Adipose tissue (tissue), 3 donors: ENCODE results near the gene POLR2H. TPM values are rescaled to one million over a fixed set of nuclear protein-coding genes. Genes with fewer than 3 reads are reported as not detected.

Experiments used
- H3K27ac ChIP-seq: one replicate; pipeline ENCODE4 v1.5.1; 2013; ENCODE audit warnings: low read depth, low read length
- WGBS, 3 donors: extraction: QIAGEN DNeasy Blood & Tissue Kit; methylation state at CpG; one replicate each; pipeline ENCODE4 v1.1.7; 2013; 5-methylcytosine and 5-hydroxymethylcytosine counted together
- polyA plus RNA-seq, 3 donors: library from polyadenylated mRNA; stranded (reverse); fragments of 200-250 nt; gene quantifications; one replicate each; pipeline ENCODE4 v1.2.3, GENCODE V29; 2013
- donor health status: healthy with polysubstance abuse.
- donor health status: Bipolar disorder and iron deficiency.
- donor health status: healthy.

Gene POLR2H
- polyA plus RNA-seq, 3 donors, result 55.7 to 89.0 (median 61.4) TPM

DNA sequence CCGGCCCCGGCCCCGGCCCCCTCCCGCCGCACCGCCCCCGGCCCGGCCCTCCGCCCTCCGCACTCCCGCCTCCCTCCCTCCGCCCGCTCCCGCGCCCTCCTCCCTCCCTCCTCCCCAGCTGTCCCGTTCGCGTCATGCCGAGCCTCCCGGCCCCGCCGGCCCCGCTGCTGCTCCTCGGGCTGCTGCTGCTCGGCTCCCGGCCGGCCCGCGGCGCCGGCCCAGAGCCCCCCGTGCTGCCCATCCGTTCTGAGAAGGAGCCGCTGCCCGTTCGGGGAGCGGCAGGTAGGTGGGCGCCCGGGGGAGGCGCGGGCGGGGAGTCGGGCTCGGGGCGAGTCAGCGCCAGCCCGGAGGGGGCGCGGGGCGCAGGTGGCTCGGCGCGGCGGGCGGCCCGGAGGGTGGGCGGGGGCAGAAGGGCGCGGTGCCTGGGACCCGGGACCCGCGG, 18.7 kb downstream of the POLR2H start:
- WGBS, 3 donors, result 0 to 1% (median 1%) methylated on average over 34 to 51 of the region's 62 CpGs

GRCh38 chr3:184380627-184381260, 19.2 kb downstream of the POLR2H start:
- H3K27ac ChIP-seq, result no peak overlapping the region
- WGBS, 3 donors, result 2 to 4% (median 3%) methylated on average over 34 to 42 of the region's 42 CpGs

More for the DNA sequence above, 18.7 kb downstream of the POLR2H start:
- H3K27ac ChIP-seq, result peak overlapping the region; percentile 4

- H3K27ac ChIP-seq, result no peak overlapping the region
- WGBS, 3 donors, result 12 to 58% (median 14%) methylated on average over 45 to 55 of the region's 55 CpGs
Measured at GRCh38 chr3:184381261-184382224, 20.0 kb downstream of the POLR2H start.

DNA sequence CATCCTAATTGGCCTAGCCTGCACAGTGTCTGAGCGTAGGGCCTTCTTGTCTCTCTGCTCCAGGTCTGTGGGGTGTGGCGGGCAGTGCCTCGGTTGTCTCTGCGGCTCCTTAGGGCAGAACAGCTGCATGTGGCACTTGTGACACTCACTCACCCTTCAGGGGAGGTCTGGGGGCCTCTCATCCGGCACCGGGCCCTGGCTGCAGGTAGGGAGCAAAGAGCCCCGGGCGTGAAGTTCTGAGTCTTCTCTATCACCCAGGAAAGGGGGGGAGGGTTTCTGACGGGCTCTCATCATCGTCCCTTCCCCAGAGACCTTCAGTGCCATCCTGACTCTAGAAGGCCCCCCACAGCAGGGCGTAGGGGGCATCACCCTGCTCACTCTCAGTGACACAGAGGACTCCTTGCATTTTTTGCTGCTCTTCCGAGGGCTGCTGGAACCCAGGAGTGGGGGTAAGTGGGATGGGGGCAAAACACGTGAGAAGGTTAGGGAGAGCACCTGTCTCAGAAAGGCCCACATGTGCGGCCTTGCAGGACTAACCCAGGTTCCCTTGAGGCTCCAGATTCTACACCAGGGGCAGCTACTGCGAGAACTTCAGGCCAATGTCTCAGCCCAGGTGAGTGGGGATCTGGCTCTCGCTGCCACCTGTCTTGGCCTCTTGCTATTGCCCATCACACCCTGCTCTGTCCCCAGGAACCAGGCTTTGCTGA, 21.0 kb downstream of the POLR2H start:
- 87 to 96% (median 95%) methylated on average over 16 of the region's 16 CpGs for WGBS, 3 donors
- H3K27ac ChIP-seq, result no peak overlapping the region

DNA sequence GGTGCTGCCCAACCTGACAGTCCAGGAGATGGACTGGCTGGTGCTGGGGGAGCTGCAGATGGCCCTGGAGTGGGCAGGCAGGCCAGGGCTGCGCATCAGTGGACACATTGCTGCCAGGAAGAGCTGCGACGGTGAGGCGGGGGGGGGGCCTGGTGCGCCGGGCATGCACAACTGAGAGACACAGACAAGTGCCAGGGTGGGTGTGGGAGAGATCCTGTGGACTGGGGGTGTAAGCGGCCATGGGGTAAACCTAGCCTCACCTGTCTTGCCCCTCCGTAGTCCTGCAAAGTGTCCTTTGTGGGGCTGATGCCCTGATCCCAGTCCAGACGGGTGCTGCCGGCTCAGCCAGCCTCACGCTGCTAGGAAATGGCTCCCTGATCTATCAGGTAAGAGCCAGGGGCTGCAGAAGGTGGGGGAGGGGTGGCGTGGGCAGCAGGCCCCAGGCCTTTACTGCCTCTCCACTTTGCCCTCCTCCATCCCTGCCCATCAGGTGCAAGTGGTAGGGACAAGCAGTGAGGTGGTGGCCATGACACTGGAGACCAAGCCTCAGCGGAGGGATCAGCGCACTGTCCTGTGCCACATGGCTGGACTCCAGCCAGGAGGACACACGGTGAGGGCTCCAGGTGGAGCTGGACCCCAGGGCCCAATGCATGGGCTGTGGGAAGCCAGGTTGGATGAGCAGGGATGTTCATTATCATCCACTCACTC, 21.7 kb downstream of the POLR2H start:
- H3K27ac ChIP-seq, result no peak overlapping the region
- WGBS, 3 donors, result 93 to 95% (median 94%) methylated on average over 15 of the region's 15 CpGs

GRCh38 chr3:184384342-184384741, 22.8 kb downstream of the POLR2H start:
- H3K27ac ChIP-seq, result no peak overlapping the region
- WGBS, 3 donors, result 80 to 87% (median 85%) methylated on average over 9 of the region's 9 CpGs

- H3K27ac ChIP-seq, result no peak overlapping the region
- WGBS, 3 donors, result 90 to 94% (median 92%) methylated on average over 8 of the region's 8 CpGs
Measured at GRCh38 chr3:184384856-184385422, 23.4 kb downstream of the POLR2H start.

- 74 to 85% (median 81%) methylated on average over 30 to 37 of the region's 37 CpGs for WGBS, 3 donors
- no peak overlapping the region for H3K27ac ChIP-seq
Measured at GRCh38 chr3:184386047-184386806, 24.7 kb downstream of the POLR2H start.

- WGBS, 3 donors, result 92 to 94% (median 93%) methylated on average over 12 of the region's 12 CpGs
Measured at GRCh38 chr3:184387174-184387714, 25.7 kb downstream of the POLR2H start.

DNA sequence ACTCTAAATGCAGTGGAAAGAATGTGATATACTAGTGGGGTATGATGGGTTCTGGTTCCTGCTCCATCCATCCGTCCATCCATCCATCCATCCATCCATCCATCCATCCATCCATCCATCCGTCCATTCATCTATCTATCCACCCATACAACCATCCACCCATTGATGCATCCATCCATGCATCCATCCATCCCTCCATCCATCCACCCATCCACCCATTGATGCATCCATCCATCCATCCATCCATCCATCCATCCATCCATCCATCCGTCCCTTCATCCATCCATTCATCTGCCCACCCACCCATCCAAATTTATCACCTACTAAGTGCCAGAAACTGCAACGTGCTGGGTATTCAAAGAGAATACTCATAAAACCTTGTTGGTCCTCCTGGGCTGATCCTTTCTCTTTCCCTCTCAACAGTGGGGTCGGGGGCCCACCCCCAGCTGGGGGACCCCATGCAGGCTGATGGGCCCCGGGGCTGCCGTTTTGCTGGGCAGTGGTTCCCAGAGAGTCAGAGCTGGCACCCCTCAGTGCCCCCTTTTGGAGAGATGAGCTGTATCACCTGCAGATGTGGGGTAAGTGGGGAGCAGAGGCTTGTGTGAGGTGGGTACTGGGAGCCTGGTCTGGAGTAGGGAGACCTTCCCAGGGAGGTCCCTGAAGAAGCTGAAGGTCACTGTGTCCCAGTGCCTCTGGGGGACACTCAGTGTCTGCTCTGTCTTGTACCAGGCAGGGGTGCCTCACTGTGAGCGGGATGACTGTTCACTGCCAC, 26.8 kb downstream of the POLR2H start:
- WGBS, 3 donors, result 76 to 82% (median 79%) methylated on average over 8 of the region's 8 CpGs
- no peak overlapping the region for H3K27ac ChIP-seq

More at GRCh38 chr3:184387174-184387714, 25.7 kb downstream of the POLR2H start:
- no peak overlapping the region for H3K27ac ChIP-seq

- WGBS, 3 donors, result 75 to 85% (median 79%) methylated on average over 8 of the region's 8 CpGs
- no peak overlapping the region for H3K27ac ChIP-seq
Measured at GRCh38 chr3:184388936-184389230, 27.4 kb downstream of the POLR2H start.

DNA sequence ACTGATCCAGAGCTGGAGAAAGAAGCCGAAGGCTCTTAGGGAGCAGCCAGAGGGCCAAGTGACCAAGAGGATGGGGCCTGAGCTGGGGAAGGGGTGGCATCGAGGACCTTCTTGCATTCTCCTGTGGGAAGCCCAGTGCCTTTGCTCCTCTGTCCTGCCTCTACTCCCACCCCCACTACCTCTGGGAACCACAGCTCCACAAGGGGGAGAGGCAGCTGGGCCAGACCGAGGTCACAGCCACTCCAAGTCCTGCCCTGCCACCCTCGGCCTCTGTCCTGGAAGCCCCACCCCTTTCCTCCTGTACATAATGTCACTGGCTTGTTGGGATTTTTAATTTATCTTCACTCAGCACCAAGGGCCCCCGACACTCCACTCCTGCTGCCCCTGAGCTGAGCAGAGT, 27.9 kb downstream of the POLR2H start:
- 56 to 78% (median 58%) methylated on average over 5 of the region's 5 CpGs for WGBS, 3 donors

GRCh38 chr3:184389935-184390528, 28.5 kb downstream of the POLR2H start:
- no peak overlapping the region for H3K27ac ChIP-seq
- WGBS, 3 donors, result 85 to 94% (median 87%) methylated on average over 4 of the region's 5 CpGs

More for the DNA sequence above, 27.9 kb downstream of the POLR2H start:
- H3K27ac ChIP-seq, result no peak overlapping the region

GRCh38 chr3:184391266-184391665, 29.8 kb downstream of the POLR2H start:
- H3K27ac ChIP-seq, result no peak overlapping the region
- 73 to 88% (median 85%) methylated on average over 3 of the region's 3 CpGs for WGBS, 3 donors

- 43 to 86% (median 82%) methylated on average over 5 of the region's 5 CpGs for WGBS, 3 donors
- H3K27ac ChIP-seq, result no peak overlapping the region
Measured at GRCh38 chr3:184395320-184395660, 33.8 kb downstream of the POLR2H start.

DNA sequence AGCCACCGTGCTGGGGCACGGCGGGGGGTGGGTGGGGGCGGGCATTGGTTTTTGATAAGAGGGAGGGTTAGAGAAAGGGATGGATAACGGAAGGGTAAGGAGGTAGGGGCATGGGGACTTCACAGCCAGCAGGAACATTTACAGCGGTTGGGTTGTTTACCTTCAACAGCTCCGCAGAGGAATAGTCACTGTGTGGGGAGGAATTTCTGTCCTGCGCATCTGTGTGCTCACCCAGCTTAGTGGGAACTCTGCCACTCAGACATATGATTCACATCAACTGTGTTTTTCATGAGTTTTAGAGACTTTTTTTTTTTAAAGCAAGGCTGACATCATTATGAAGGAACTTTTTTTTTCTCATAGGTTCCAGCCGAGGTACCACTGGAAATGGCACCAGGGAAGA, 37.9 kb downstream of the POLR2H start:
- 25 to 37% (median 36%) methylated on average over 9 of the region's 9 CpGs for WGBS, 3 donors
- H3K27ac ChIP-seq, result no peak overlapping the region
